A673 (cell line): ENCODE results near the gene SPNS1. TPM values are rescaled to one million over a fixed set of nuclear protein-coding genes. Genes with fewer than 3 reads are reported as not detected.

Experiments
- BruUV-seq: library from RNA; stranded (reverse); fragments of 400-500 nt; replicated peaks from 2 replicates; lab custom pipeline; 2021; lab: Mats Ljungman, UMichigan
- CTCF ChIA-PET: fragments of 300-600 bp; sonication (Branson Sonifier 250); formaldehyde crosslinking; loops from one replicate; lab custom pipeline; 2022; ENCODE audit warnings: antibody characterized with exemption; lab: Charles Lee
- POLR2A ChIA-PET: fragments of 300-600 bp; sonication (Branson Sonifier 250); formaldehyde crosslinking; loops from one replicate; lab custom pipeline; 2022; ENCODE audit warnings: antibody characterized with exemption; ENCODE audit not compliant: low non-redundant PET; lab: Charles Lee
- DNase-seq: peaks from one replicate; pipeline ENCODE4 v3.0.0-alpha.2; 2015; ENCODE audit warnings: low spot score
- H3K27ac ChIP-seq: fragments of 200-600 bp; sonication (generic); 2 replicates; pipeline ENCODE4 v1.5.1; 2016; ENCODE audit warnings: mixed run types, low read depth, mild to moderate bottlenecking, mixed read lengths, antibody characterized with exemption, low read length; ENCODE audit not compliant: poor library complexity, severe bottlenecking
- H3K27me3 ChIP-seq: fragments of 200-600 bp; sonication (generic); replicated peaks from 2 replicates; pipeline ENCODE4 v1.6.1; 2017; ENCODE audit warnings: mixed run types, low read depth, mild to moderate bottlenecking, mixed read lengths, antibody characterized with exemption, low read length; ENCODE audit not compliant: insufficient read depth, poor library complexity
- H3K36me3 ChIP-seq: fragments of 200-600 bp; sonication (generic); 2 replicates; pipeline ENCODE4 v1.6.1; 2016; ENCODE audit warnings: mixed run types, mild to moderate bottlenecking, mixed read lengths, antibody characterized with exemption, low read length; ENCODE audit not compliant: insufficient read depth, poor library complexity, severe bottlenecking
- H3K4me1 ChIP-seq: fragments of 200-600 bp; sonication (generic); 2 replicates; pipeline ENCODE4 v1.6.1; 2017; ENCODE audit warnings: mixed run types, mild to moderate bottlenecking, mixed read lengths, antibody characterized with exemption, low read length; ENCODE audit not compliant: insufficient read depth, poor library complexity, severe bottlenecking
- H3K4me3 ChIP-seq: fragments of 200-600 bp; sonication (generic); 2 replicates; pipeline ENCODE4 v1.5.1; 2016; ENCODE audit warnings: low read depth, mixed run types, mild to moderate bottlenecking, mixed read lengths, low read length; ENCODE audit not compliant: poor library complexity, severe bottlenecking
- H3K9me3 ChIP-seq: fragments of 200-600 bp; sonication (generic); 2 replicates; pipeline ENCODE4 v1.6.1; 2016; ENCODE audit warnings: mixed run types, low read depth, mild to moderate bottlenecking, mixed read lengths, antibody characterized with exemption, low read length; ENCODE audit not compliant: poor library complexity, severe bottlenecking
- EZH2 ChIP-seq: fragments of 200-600 bp; sonication (generic); IDR thresholded peaks from 2 replicates; pipeline ENCODE4 v1.6.1; 2017; ENCODE audit warnings: borderline replicate concordance, low read depth, mild to moderate bottlenecking, mixed read lengths, antibody characterized with exemption, low read length; ENCODE audit not compliant: poor library complexity, severe bottlenecking
- intact Hi-C: fragments of 100-400 bp; cut with micrococcal nuclease; formaldehyde crosslinking; loops from one replicate; pipeline ENCODE4 v1.10.0; 2022; ENCODE audit not compliant: unreplicated experiment
- total RNA-seq: library from RNA; stranded (reverse); gene quantifications from 2 replicates; pipeline ENCODE4 v1.2.3, GENCODE V29; 2021
- TF ChIP-seq, protein P1 (sequence below): fragments of 300-800, 200-600 bp; sonication (generic); conservative IDR thresholded peaks from 2 replicates; pipeline ENCODE4 v1.5.1; 2017; ENCODE audit warnings: low read depth, mild to moderate bottlenecking, antibody characterized with exemption, low read length, moderate library complexity, mixed read lengths

SPNS1 gene
- total RNA-seq, 1 experiment from 2014 or later: 46.3 TPM

DNA sequence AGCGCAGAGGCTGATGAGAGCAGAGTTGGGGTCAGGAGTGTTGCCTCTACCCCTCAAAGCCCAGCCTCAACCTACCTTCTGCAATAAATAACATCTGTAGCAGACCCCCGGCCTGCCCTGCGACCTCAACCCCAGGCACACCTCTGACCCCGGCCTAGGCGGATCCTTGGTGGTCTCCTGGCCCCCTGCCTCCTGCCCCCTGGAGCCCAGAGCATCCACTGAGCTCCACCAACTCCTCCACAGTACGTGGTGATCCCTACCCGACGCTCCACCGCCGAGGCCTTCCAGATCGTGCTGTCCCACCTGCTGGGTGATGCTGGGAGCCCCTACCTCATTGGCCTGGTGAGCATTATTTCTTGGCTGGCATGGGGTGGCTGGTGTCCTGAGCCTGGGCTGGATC, 8.4 kb downstream of the SPNS1 start:
- Histone ChIP-seq H3K27me3 (no peaks in the 10 kb centered on the region), H3K4me1 (no peaks in the 10 kb centered on the region), H3K36me3 (peaks cover 3% of the 10 kb centered on the region), H3K27ac (no peak overlapping the region), H3K9me3 (no peaks in the 10 kb centered on the region), H3K4me3 (no peak overlapping the region)
- ChIA-PET POLR2A (no interaction called here), CTCF (interaction anchor here (0.5 kb wide), 1 partner anchor 11 kb away, joined by 3 read pairs; no protein-coding TSS in a partner anchor)
- intact Hi-C loops: no loop called here
- no peak for DNase-seq
- no TSS peak for BruUV-seq
- TF ChIP-seq, protein P1, sequence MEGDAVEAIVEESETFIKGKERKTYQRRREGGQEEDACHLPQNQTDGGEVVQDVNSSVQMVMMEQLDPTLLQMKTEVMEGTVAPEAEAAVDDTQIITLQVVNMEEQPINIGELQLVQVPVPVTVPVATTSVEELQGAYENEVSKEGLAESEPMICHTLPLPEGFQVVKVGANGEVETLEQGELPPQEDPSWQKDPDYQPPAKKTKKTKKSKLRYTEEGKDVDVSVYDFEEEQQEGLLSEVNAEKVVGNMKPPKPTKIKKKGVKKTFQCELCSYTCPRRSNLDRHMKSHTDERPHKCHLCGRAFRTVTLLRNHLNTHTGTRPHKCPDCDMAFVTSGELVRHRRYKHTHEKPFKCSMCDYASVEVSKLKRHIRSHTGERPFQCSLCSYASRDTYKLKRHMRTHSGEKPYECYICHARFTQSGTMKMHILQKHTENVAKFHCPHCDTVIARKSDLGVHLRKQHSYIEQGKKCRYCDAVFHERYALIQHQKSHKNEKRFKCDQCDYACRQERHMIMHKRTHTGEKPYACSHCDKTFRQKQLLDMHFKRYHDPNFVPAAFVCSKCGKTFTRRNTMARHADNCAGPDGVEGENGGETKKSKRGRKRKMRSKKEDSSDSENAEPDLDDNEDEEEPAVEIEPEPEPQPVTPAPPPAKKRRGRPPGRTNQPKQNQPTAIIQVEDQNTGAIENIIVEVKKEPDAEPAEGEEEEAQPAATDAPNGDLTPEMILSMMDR: no peak
- TF ChIP-seq EZH2: no peak

DNA sequence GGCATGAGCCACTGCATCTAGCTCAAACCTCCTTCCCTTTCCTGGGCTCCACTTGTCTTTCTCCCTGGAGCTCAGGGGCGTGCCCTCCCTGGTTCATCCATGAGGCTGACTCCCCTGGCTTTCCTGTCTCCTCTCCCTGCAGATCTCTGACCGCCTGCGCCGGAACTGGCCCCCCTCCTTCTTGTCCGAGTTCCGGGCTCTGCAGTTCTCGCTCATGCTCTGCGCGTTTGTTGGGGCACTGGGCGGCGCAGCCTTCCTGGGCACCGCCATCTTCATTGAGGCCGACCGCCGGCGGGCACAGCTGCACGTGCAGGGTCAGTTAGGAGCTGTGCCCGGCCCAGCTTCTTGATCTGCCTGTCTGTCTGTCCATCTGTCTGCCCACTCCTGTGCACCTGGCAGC, 9.1 kb downstream of the SPNS1 start:
- Histone ChIP-seq H3K27ac (no peak overlapping the region), H3K4me3 (no peak overlapping the region), H3K27me3 (no peaks in the 10 kb centered on the region), H3K9me3 (no peaks in the 10 kb centered on the region), H3K4me1 (no peaks in the 10 kb centered on the region), H3K36me3 (peaks cover 3% of the 10 kb centered on the region)
- POLR2A ChIA-PET: no interaction called here
- no peak for DNase-seq
- BruUV-seq: no TSS peak
- TF ChIP-seq EZH2: no peak
- TF ChIP-seq, protein P1: no peak
- CTCF ChIA-PET: no interaction called here
- intact Hi-C loops: no loop called here

DNA sequence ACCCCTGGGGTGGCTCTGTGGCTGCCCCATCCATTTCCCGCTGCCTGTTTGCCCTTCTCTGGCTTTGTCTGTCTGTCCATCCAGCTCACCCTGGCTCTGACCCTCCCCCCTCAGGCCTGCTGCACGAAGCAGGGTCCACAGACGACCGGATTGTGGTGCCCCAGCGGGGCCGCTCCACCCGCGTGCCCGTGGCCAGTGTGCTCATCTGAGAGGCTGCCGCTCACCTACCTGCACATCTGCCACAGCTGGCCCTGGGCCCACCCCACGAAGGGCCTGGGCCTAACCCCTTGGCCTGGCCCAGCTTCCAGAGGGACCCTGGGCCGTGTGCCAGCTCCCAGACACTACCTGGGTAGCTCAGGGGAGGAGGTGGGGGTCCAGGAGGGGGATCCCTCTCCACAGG, 9.5 kb downstream of the SPNS1 start:
- intact Hi-C loops: no loop called here
- Histone ChIP-seq H3K9me3 (no peaks in the 10 kb centered on the region), H3K4me1 (no peaks in the 10 kb centered on the region), H3K27me3 (no peaks in the 10 kb centered on the region), H3K4me3 (no peak overlapping the region), H3K36me3 (peaks cover 3% of the 10 kb centered on the region), H3K27ac (no peak overlapping the region)
- CTCF ChIA-PET: no interaction called here
- no TSS peak for BruUV-seq
- POLR2A ChIA-PET: no interaction called here
- no peak for TF ChIP-seq EZH2
- DNase-seq: no peak

DNA sequence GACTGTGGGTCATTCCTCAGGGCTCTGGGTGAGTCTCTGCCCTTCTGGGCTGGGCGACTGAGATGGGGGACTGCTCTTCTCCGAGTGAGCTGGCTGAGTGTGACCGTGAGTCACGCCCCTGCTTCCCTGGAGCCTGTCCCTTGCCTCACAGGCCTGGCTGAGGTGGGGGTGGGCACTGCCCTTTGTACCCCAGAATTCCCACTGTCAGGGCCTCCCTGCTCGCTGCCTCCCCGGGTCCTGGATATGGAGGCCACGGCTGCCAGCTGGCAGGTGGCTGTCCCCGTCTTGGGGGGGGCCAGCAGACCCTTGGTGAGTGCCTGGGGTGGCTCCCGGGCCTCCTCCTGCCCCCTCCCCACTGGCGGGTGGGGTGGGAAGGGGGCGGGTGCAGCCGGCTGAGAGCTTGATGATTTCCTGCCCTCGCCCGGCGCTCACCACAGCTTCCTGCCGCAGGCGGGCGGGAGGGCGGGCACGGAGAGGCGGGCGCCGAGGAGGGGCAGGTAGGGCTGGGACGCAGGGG, 10.1 kb downstream of the SPNS1 start, which contains the start of gene LAT:
Gene LAT, plus strand, starts transcription at position 434 of the 517 bp plus-strand sequence. CDS start 366 bp downstream, outside the sequence.
- no peak within 1 kb of the TSS for H3K27ac ChIP-seq
- no peak for DNase-seq
- no peak within 1 kb of the TSS for H3K4me3 ChIP-seq
- intact Hi-C loops: no loop called here
- no peaks in the 10 kb centered on the region for H3K4me1 ChIP-seq
- no peak for TF ChIP-seq EZH2
- TF ChIP-seq, protein P1: no peak
- no peaks in the 10 kb centered on the region for H3K27me3 ChIP-seq
- CTCF ChIA-PET: no interaction called here
- no TSS peak for BruUV-seq
- peaks cover 3% of the 10 kb centered on the region for H3K36me3 ChIP-seq
- POLR2A ChIA-PET: interaction anchor here (0.5 kb wide), 1 partner anchor 26 kb away, joined by 3 read pairs; no protein-coding TSS in a partner anchor
- no peaks in the 10 kb centered on the region for H3K9me3 ChIP-seq
